Measurements from ENCODE around the gene TNS1.

Gene TNS1

GRCh38 chr2:218028189-218028495, 25.3 kb upstream of the TNS1 start:
- H3K9me3 ChIP-seq: no peaks in the 10 kb centered on the region
- no peak for TF ChIP-seq CTCF (IDR thresholded peaks at IDR 0.05)
- H3K27ac ChIP-seq: no peak overlapping the region
- H3K4me1 ChIP-seq (ENCODE audit: control insufficient read depth in 1 of 2, insufficient read depth in 1 of 2, low read depth in 1 of 2, low read length in 1 of 2): peaks cover 0 to 3% of the 10 kb centered on the region in 2 experiments
- H3K27me3 ChIP-seq: no peaks in the 10 kb centered on the region
- H3K4me3 ChIP-seq (ENCODE audit: low read depth in 1 of 2, low read length in 1 of 2): no peak overlapping the region
- H3K36me3 ChIP-seq: no peaks in the 10 kb centered on the region

GRCh38 chr2:218027426-218028188, 24.8 kb upstream of the TNS1 start:
- Histone ChIP-seq H3K27me3 (no peaks in the 10 kb centered on the region), H3K4me1 (ENCODE audit: control insufficient read depth in 1 of 2, insufficient read depth in 1 of 2, low read depth in 1 of 2, low read length in 1 of 2) (peaks cover 0 to 3% of the 10 kb centered on the region in 2 experiments), H3K36me3 (no peaks in the 10 kb centered on the region), H3K4me3 (ENCODE audit: low read depth in 1 of 2, low read length in 1 of 2) (no peak overlapping the region), H3K27ac (no peak overlapping the region), H3K9me3 (no peaks in the 10 kb centered on the region)
- no peak for TF ChIP-seq CTCF (IDR thresholded peaks at IDR 0.05)

- no peak overlapping the region for H3K27ac ChIP-seq
- no peak overlapping the region for H3K4me3 ChIP-seq (ENCODE audit: low read depth in 1 of 2, low read length in 1 of 2)
- TF ChIP-seq CTCF (IDR thresholded peaks at IDR 0.05): no peak
- H3K36me3 ChIP-seq: no peaks in the 10 kb centered on the region
- H3K4me1 ChIP-seq (ENCODE audit: control insufficient read depth in 1 of 2, insufficient read depth in 1 of 2, low read depth in 1 of 2, low read length in 1 of 2): peaks cover 0 to 3% of the 10 kb centered on the region in 2 experiments
- H3K27me3 ChIP-seq: no peaks in the 10 kb centered on the region
- H3K9me3 ChIP-seq: no peaks in the 10 kb centered on the region
These were observed 24.1 kb upstream of the TNS1 start for GRCh38 chr2:218026676-218027425.

- H3K4me1 ChIP-seq (ENCODE audit: control insufficient read depth in 1 of 2, insufficient read depth in 1 of 2, low read depth in 1 of 2, low read length in 1 of 2): peaks cover 0 to 3% of the 10 kb centered on the region in 2 experiments
- no peaks in the 10 kb centered on the region for H3K9me3 ChIP-seq
- H3K27ac ChIP-seq: no peak overlapping the region
- no peaks in the 10 kb centered on the region for H3K27me3 ChIP-seq
- H3K4me3 ChIP-seq (ENCODE audit: low read depth in 1 of 2, low read length in 1 of 2): no peak overlapping the region
- no peak for TF ChIP-seq CTCF (IDR thresholded peaks at IDR 0.05)
- no peaks in the 10 kb centered on the region for H3K36me3 ChIP-seq
These were observed 23.4 kb upstream of the TNS1 start for GRCh38 chr2:218026244-218026643.

GRCh38 chr2:218024871-218025270, 22.1 kb upstream of the TNS1 start:
- no peak overlapping the region for H3K27ac ChIP-seq
- peaks cover 4 to 6% of the 10 kb centered on the region in 2 experiments for H3K4me1 ChIP-seq (ENCODE audit: control insufficient read depth in 1 of 2, insufficient read depth in 1 of 2, low read depth in 1 of 2, low read length in 1 of 2)
- no peaks in the 10 kb centered on the region for H3K36me3 ChIP-seq
- no peaks in the 10 kb centered on the region for H3K9me3 ChIP-seq
- H3K4me3 ChIP-seq (ENCODE audit: low read depth in 1 of 2, low read length in 1 of 2): no peak overlapping the region
- no peak for TF ChIP-seq CTCF (IDR thresholded peaks at IDR 0.05)
- no peaks in the 10 kb centered on the region for H3K27me3 ChIP-seq

Data from neutrophil (primary cell).